ENCODE measurements around the gene HORMAD2. TPM values are rescaled to one million over a fixed set of nuclear protein-coding genes. Genes with fewer than 3 reads are reported as not detected.

HORMAD2 gene
- total RNA-seq, 4 donors from 2014 or later, result not detected

GRCh38 chr22:30045901-30046715 lies 34.2 kb upstream of the HORMAD2 start:
- TF ChIP-seq POLR2AphosphoS5 (IDR thresholded peaks at IDR 0.05) (no peak), POLR2A (IDR thresholded peaks at IDR 0.05) (no peak), EP300 (IDR thresholded peaks at IDR 0.05) (no peak), CTCF (IDR thresholded peaks at IDR 0.05) (no peak)
- Histone ChIP-seq H3K27me3 (peaks cover 11% of the 10 kb centered on the region), H3K36me3 (no peaks in the 10 kb centered on the region), H3K4me3 (no peak overlapping the region), H3K9me3 (no peaks in the 10 kb centered on the region), H3K27ac (no peak overlapping the region), H3K4me1 (no peaks in the 10 kb centered on the region)
- ATAC-seq, result no peak
- WGBS, 2 donors (ENCODE audit: low coverage in 1 of 2), result 75 to 100% methylated on average over 1 to 4 of the region's 21 CpGs

- TF ChIP-seq POLR2A (IDR thresholded peaks at IDR 0.05) (no peak), EP300 (IDR thresholded peaks at IDR 0.05) (no peak), POLR2AphosphoS5 (IDR thresholded peaks at IDR 0.05) (no peak), CTCF (IDR thresholded peaks at IDR 0.05) (no peak)
- no peak overlapping the region for H3K4me3 ChIP-seq
- no peak for ATAC-seq
- WGBS, 2 donors (ENCODE audit: low coverage in 1 of 2), result 93 to 97% methylated on average over 3 to 9 of the region's 15 CpGs
- H3K27me3 ChIP-seq, result peaks cover 11% of the 10 kb centered on the region
- H3K27ac ChIP-seq, result no peak overlapping the region
- no peaks in the 10 kb centered on the region for H3K36me3 ChIP-seq
- H3K4me1 ChIP-seq, result no peaks in the 10 kb centered on the region
- H3K9me3 ChIP-seq, result no peaks in the 10 kb centered on the region
Measured at GRCh38 chr22:30046716-30047363, 33.4 kb upstream of the HORMAD2 start.

DNA sequence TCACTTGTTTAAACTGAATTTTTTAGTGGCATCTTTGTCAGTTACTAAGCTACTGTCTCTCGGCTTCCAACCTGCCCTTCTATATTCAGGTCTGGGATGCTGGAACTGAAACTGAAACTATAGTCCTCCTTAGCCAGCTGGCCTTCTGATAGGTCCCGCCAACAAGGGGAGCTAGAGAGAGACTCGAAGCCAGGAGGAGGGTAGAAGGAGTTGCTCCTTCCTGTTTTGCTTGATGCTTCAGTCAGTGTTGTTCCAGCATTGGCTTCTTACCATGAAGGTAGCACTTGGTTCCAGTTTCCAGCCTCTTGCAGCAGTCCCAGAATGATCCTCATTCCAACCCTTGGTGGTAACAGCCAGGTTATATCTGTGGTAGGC lies 32.9 kb upstream of the HORMAD2 start:
- 40 to 82% methylated on average over 3 of the region's 3 CpGs for WGBS, 2 donors (ENCODE audit: low coverage in 1 of 2)
- no peak for ATAC-seq
- TF ChIP-seq CTCF (IDR thresholded peaks at IDR 0.05) (no peak), POLR2A (IDR thresholded peaks at IDR 0.05) (no peak), POLR2AphosphoS5 (IDR thresholded peaks at IDR 0.05) (no peak), EP300 (IDR thresholded peaks at IDR 0.05) (no peak)

GRCh38 chr22:30048681-30049080 lies 31.6 kb upstream of the HORMAD2 start:
- Histone ChIP-seq H3K4me1 (no peaks in the 10 kb centered on the region), H3K4me3 (no peak overlapping the region), H3K9me3 (no peaks in the 10 kb centered on the region), H3K27me3 (peaks cover 11% of the 10 kb centered on the region), H3K27ac (no peak overlapping the region), H3K36me3 (no peaks in the 10 kb centered on the region)
- TF ChIP-seq POLR2AphosphoS5 (IDR thresholded peaks at IDR 0.05) (no peak), EP300 (IDR thresholded peaks at IDR 0.05) (no peak), CTCF (IDR thresholded peaks at IDR 0.05) (no peak), POLR2A (IDR thresholded peaks at IDR 0.05) (no peak)
- 63 to 83% methylated on average over 2 of the region's 2 CpGs for WGBS, 2 donors (ENCODE audit: low coverage in 1 of 2)
- ATAC-seq, result no peak

More for the DNA sequence above, 32.9 kb upstream of the HORMAD2 start:
- Histone ChIP-seq H3K4me1 (no peaks in the 10 kb centered on the region), H3K4me3 (no peak overlapping the region), H3K27ac (no peak overlapping the region), H3K9me3 (no peaks in the 10 kb centered on the region), H3K36me3 (no peaks in the 10 kb centered on the region), H3K27me3 (peaks cover 11% of the 10 kb centered on the region)
